Body of pancreas (tissue), 4 donors: ENCODE data around the gene LPCAT1.

Experiments
- CTCF ChIP-seq, 7 experiments: fragments of 450-650 bp in 4 of 7; fragments of 200-600 bp in 3 of 7; sonication (generic) in 3 of 7; IDR thresholded peaks; one replicate each; pipeline ENCODE4 v1.5.1; 2016 to 2019; ENCODE audit warnings: antibody characterized with exemption in 7 of 7
- POLR2A ChIP-seq, 3 donors: fragments of 450-650 bp; IDR thresholded peaks; one replicate each; pipeline ENCODE4 v1.6.1; 2016; ENCODE audit warnings: antibody characterized with exemption in 3 of 3, mild to moderate bottlenecking in 2 of 3

- no peak for TF ChIP-seq CTCF (IDR thresholded peaks at IDR 0.05)
- no peak for TF ChIP-seq POLR2A (IDR thresholded peaks at IDR 0.05)
Observed at GRCh38 chr5:1500411-1501091, 23.2 kb downstream of the LPCAT1 start.
